HepG2 (cell line): ENCODE measurements around the gene RNMT. TPM values are rescaled to one million over a fixed set of nuclear protein-coding genes. Genes with fewer than 3 reads are reported as not detected.

Experiments
- CBX5 ChIP-seq: sonication (generic); formaldehyde crosslinking; IDR thresholded peaks from 2 replicates; pipeline ENCODE4 v1.4.0; 2020; ENCODE audit warnings: missing genetic modification reagents, borderline replicate concordance
- E2F1 ChIP-seq: sonication (generic); formaldehyde crosslinking; IDR thresholded peaks from 2 replicates; pipeline ENCODE4 v1.5.0; 2020; ENCODE audit warnings: missing genetic modification reagents
- ELF3 ChIP-seq: IDR thresholded peaks from 2 replicates; pipeline ENCODE4 v1.6.1; 2016; ENCODE audit warnings: missing genetic modification reagents, missing compliant biosample characterization
- HNF1B ChIP-seq: sonication (generic); formaldehyde crosslinking; IDR thresholded peaks from 2 replicates; pipeline ENCODE4 v1.5.1; 2020; ENCODE audit warnings: mild to moderate bottlenecking, moderate library complexity, missing genetic modification reagents
- HNRNPK ChIP-seq: fragments of 200-400 bp; formaldehyde crosslinking; IDR thresholded peaks from 2 replicates; pipeline ENCODE4 v1.6.1; 2018; ENCODE audit warnings: low read length, low read depth, moderate library complexity, mild to moderate bottlenecking; ENCODE audit not compliant: poor library complexity, severe bottlenecking
- NFAT5 ChIP-seq: sonication (generic); formaldehyde crosslinking; IDR thresholded peaks from 2 replicates; pipeline ENCODE4 v1.4.0; 2020; ENCODE audit warnings: missing genetic modification reagents
- NFKB2 ChIP-seq: sonication (generic); formaldehyde crosslinking; IDR thresholded peaks from 2 replicates; pipeline ENCODE4 v1.4.0; 2020; ENCODE audit warnings: missing genetic modification reagents, borderline replicate concordance
- PHF21A ChIP-seq: sonication (generic); formaldehyde crosslinking; IDR thresholded peaks from 2 replicates; pipeline ENCODE4 v1.5.0; 2020; ENCODE audit warnings: mild to moderate bottlenecking, missing genetic modification reagents
- SETDB1 ChIP-seq: sonication (generic); formaldehyde crosslinking; IDR thresholded peaks from 2 replicates; pipeline ENCODE4 v1.5.1; 2020; ENCODE audit warnings: missing genetic modification reagents, mild to moderate bottlenecking, borderline replicate concordance
- SOX6 ChIP-seq, 2 experiments: fragments of 450-650 bp in 1 of 2; sonication (generic) in 1 of 2; formaldehyde crosslinking in 1 of 2; IDR thresholded peaks; 2 replicates each; pipeline versions ENCODE4 v1.4.0 to v1.6.1; 2017 to 2020; ENCODE audit warnings: antibody characterized with exemption in 1 of 2, mild to moderate bottlenecking in 1 of 2, missing genetic modification reagents in 1 of 2
- TAF1 ChIP-seq: sonication (generic); formaldehyde crosslinking; IDR thresholded peaks from 2 replicates; pipeline ENCODE4 v1.4.0; 2020; ENCODE audit warnings: missing genetic modification reagents
- TBX2 ChIP-seq: sonication (generic); formaldehyde crosslinking; IDR thresholded peaks from 2 replicates; pipeline ENCODE4 v1.5.0; 2020; ENCODE audit warnings: missing genetic modification reagents, mild to moderate bottlenecking, borderline replicate concordance
- ZBTB7B ChIP-seq: sonication (generic); formaldehyde crosslinking; IDR thresholded peaks from 2 replicates; pipeline ENCODE4 v1.4.0; 2020; ENCODE audit warnings: missing genetic modification reagents
- ZFP91 ChIP-seq: sonication (generic); formaldehyde crosslinking; IDR thresholded peaks from 2 replicates; pipeline ENCODE4 v1.9.0; 2022; ENCODE audit warnings: missing genetic modification reagents, mild to moderate bottlenecking, borderline replicate concordance
- ZNF331 ChIP-seq: sonication (generic); formaldehyde crosslinking; IDR thresholded peaks from 2 replicates; pipeline ENCODE4 v1.4.0; 2020; ENCODE audit warnings: missing genetic modification reagents
- ZNF766 ChIP-seq: sonication (generic); formaldehyde crosslinking; IDR thresholded peaks from 2 replicates; pipeline ENCODE4 v1.5.0; 2020; ENCODE audit warnings: missing genetic modification reagents, borderline replicate concordance
- ZNF768 ChIP-seq: sonication (generic); formaldehyde crosslinking; IDR thresholded peaks from 2 replicates; pipeline ENCODE4 v1.4.0; 2020; ENCODE audit warnings: missing genetic modification reagents
- polyA plus RNA-seq, 8 experiments: library from polyadenylated mRNA; depleted of rRNA in 3 of 8; stranded (reverse) in 7 of 8; unstranded in 1 of 8; fragments of >200 nt; fragmentation: Illumina TruSeq in 4 of 8; extraction: Trizol in 4 of 8; gene quantifications; 2 replicates each; pipeline versions ENCODE4 v1.2.1 to v1.2.3, GENCODE V29; 2011 to 2016; ENCODE audit warnings: low read depth in 4 of 8, missing spikeins in 1 of 8, mixed read lengths in 1 of 8; ENCODE audit not compliant: insufficient read depth in 1 of 8
- total RNA-seq, 5 experiments: library from RNA; depleted of rRNA; stranded (reverse); fragments of >200 nt; fragmentation: Illumina TruSeq; extraction: Trizol; gene quantifications; 2 replicates each; pipeline ENCODE4 v1.2.3, GENCODE V29; 2016; ENCODE audit warnings: low read depth in 1 of 5

Gene RNMT
- total and polyA plus RNA-seq, 2 of the 13 experiments (the other 11 are each of a cell fraction or from before 2014, with no cell fraction given), result 22.9 to 24.4 TPM

- TF ChIP-seq SOX6 (IDR thresholded peaks at IDR 0.05), result no peak
- TF ChIP-seq SOX6 (CRISPR knock-in tag; IDR thresholded peaks at IDR 0.05), result peak; percentile 39; the same call in 1 of the 2 replicates
- TF ChIP-seq HNF1B, result peak; percentile 26; the same call in 1 of the 2 replicates
- 0 out of 2 replicates have a peak, but pooled peaks have one; percentile 18 for TF ChIP-seq ZBTB7B
- 0 out of 2 replicates have a peak, but pooled peaks have one; percentile 35 for TF ChIP-seq ZNF331 (CRISPR knock-in tag)
- TF ChIP-seq ELF3 (CRISPR knock-in tag), result 0 out of 2 replicates have a peak, but pooled peaks have one; percentile 11
- TF ChIP-seq ZFP91 (CRISPR knock-in tag), result peak; percentile 31; the same call in 1 of the 2 replicates
- TF ChIP-seq TBX2, result peak; percentile 58; the same call in 1 of the 2 replicates
- TF ChIP-seq PHF21A, result peak; percentile 24; the same call in 1 of the 2 replicates
- TF ChIP-seq CBX5 (CRISPR knock-in tag), result peak; percentile 22; the same call in 1 of the 2 replicates
- TF ChIP-seq ZNF768 (CRISPR knock-in tag), result peak; percentile 68
- TF ChIP-seq TAF1 (CRISPR knock-in tag), result 0 out of 2 replicates have a peak, but pooled peaks have one; percentile 16
- TF ChIP-seq HNRNPK, result no peak
- TF ChIP-seq NFAT5 (CRISPR knock-in tag), result 0 out of 2 replicates have a peak, but pooled peaks have one; percentile 29
- TF ChIP-seq E2F1 (CRISPR knock-in tag), result no peak
- no peak for TF ChIP-seq ZNF766 (CRISPR knock-in tag)
- TF ChIP-seq NFKB2 (CRISPR knock-in tag), result peak; percentile 24; the same call in 1 of the 2 replicates
- TF ChIP-seq SETDB1 (CRISPR knock-in tag), result no peak
These were observed 74.2 kb downstream of the RNMT start (continued) for GRCh38 chr18:13800505-13801259.
